K562 (cell line): ENCODE measurements around the gene RAPGEF5. TPM values are rescaled to one million over a fixed set of nuclear protein-coding genes. Genes with fewer than 3 reads are reported as not detected.

Experiments used
- ATF3 ChIP-seq, 2 experiments: fragments of 450-650 bp in 1 of 2; sonication (generic) in 1 of 2; formaldehyde crosslinking in 1 of 2; IDR thresholded peaks in 1 of 2; conservative IDR thresholded peaks in 1 of 2; 2 replicates each; pipeline versions ENCODE4 v1.6.1 to v1.8.1; 2016 to 2023; ENCODE audit warnings: mild to moderate bottlenecking in 2 of 2, moderate library complexity in 2 of 2, inconsistent platforms in 1 of 2, missing genetic modification reagents in 1 of 2
- CBX3 ChIP-seq, 2 experiments: IDR thresholded peaks; 1 replicate in 1 of 2; 2 replicates in 1 of 2; pipeline ENCODE4 v1.6.1; 2012; ENCODE audit warnings: inconsistent platforms in 2 of 2, low read length in 2 of 2, borderline replicate concordance in 1 of 2, control low read depth in 1 of 2
- HMGXB4 ChIP-seq: sonication (generic); formaldehyde crosslinking; IDR thresholded peaks from 2 replicates; pipeline ENCODE4 v1.8.1; 2023; ENCODE audit warnings: mild to moderate bottlenecking, missing genetic modification reagents
- JUND ChIP-seq, 2 experiments: IDR thresholded peaks; 2 replicates in 1 of 2; 3 replicates in 1 of 2; pipeline ENCODE4 v1.6.1; 2011; ENCODE audit warnings: borderline replicate concordance in 2 of 2, low read depth in 2 of 2, low read length in 2 of 2, improper control_type of control experiment in 1 of 2, missing biosample characterization in 1 of 2, missing genetic modification characterization in 1 of 2, missing genetic modification reagents in 1 of 2
- MXI1 ChIP-seq: IDR thresholded peaks from 2 replicates; pipeline ENCODE4 v1.6.1; 2011; ENCODE audit warnings: low read depth, mild to moderate bottlenecking, improper control_type of control experiment, low read length
- NR1H2 ChIP-seq: sonication (generic); formaldehyde crosslinking; IDR thresholded peaks from 2 replicates; pipeline ENCODE4 v1.4.0; 2020; ENCODE audit warnings: mild to moderate bottlenecking, missing genetic modification reagents
- NR2C2 ChIP-seq, 2 experiments: fragments of 200-800 bp in 1 of 2; sonication (Bioruptor generic) in 1 of 2; sonication (generic) in 1 of 2; formaldehyde crosslinking in 1 of 2; IDR thresholded peaks; 2 replicates each; pipeline versions ENCODE4 v1.6.1 to v1.8.0; 2016 to 2022; ENCODE audit warnings: mild to moderate bottlenecking in 1 of 2, missing compliant biosample characterization in 1 of 2, missing genetic modification characterization in 1 of 2, missing genetic modification reagents in 1 of 2
- TAF9B ChIP-seq: fragments of 450-650 bp; IDR thresholded peaks from 2 replicates; pipeline ENCODE4 v1.6.1; 2018; ENCODE audit warnings: mild to moderate bottlenecking; ENCODE audit not compliant: partially characterized antibody
- XRCC5 ChIP-seq: fragments of 200-400 bp; formaldehyde crosslinking; IDR thresholded peaks from 2 replicates; pipeline ENCODE4 v1.6.1; 2017; ENCODE audit warnings: low read depth, mild to moderate bottlenecking, low read length
- ZC3H11A ChIP-seq: IDR thresholded peaks from 2 replicates; pipeline ENCODE4 v1.6.1; 2012; ENCODE audit warnings: low read depth, low read length, improper control_type of control experiment
- ZNF398 ChIP-seq: fragments of 250-450 bp; sonication (Bioruptor Pico); IDR thresholded peaks from 2 replicates; pipeline ENCODE4 v1.8.0; 2021; ENCODE audit warnings: moderate library complexity, mild to moderate bottlenecking, inconsistent platforms
- ZNF449 ChIP-seq: fragments of 250-450 bp; sonication (Bioruptor Pico); IDR thresholded peaks from 2 replicates; pipeline ENCODE4 v1.8.0; 2022; ENCODE audit warnings: moderate library complexity, mild to moderate bottlenecking, inconsistent platforms
- ZNF75A ChIP-seq: fragments of 450-650 bp; formaldehyde crosslinking; IDR thresholded peaks from 2 replicates; pipeline ENCODE4 v1.4.0; 2020; ENCODE audit warnings: mild to moderate bottlenecking
- ZNF76 ChIP-seq: fragments of 250-450 bp; sonication (Bioruptor Pico); IDR thresholded peaks from 2 replicates; pipeline ENCODE4 v1.4.0; 2020; ENCODE audit warnings: mild to moderate bottlenecking, moderate library complexity, borderline replicate concordance
- ZNF766 ChIP-seq: fragments of 200-800 bp; sonication (Bioruptor generic); conservative IDR thresholded peaks from 2 replicates; pipeline ENCODE4 v1.6.1; 2016; ENCODE audit warnings: missing genetic modification characterization, missing compliant biosample characterization
- ZNF780A ChIP-seq: fragments of 250-450 bp; sonication (Bioruptor Pico); IDR thresholded peaks from 2 replicates; pipeline ENCODE4 v1.5.0; 2021; ENCODE audit warnings: mild to moderate bottlenecking
- polyA plus RNA-seq, 8 experiments: library from polyadenylated mRNA; depleted of rRNA in 4 of 8; stranded (reverse) in 5 of 8; unstranded in 3 of 8; fragments of >200 nt; fragmentation: Nextera tagmentation in 2 of 8; fragmentation: Illumina TruSeq in 1 of 8; extraction: Ambion mirVana in 2 of 8; extraction: Trizol in 1 of 8; gene quantifications; 2 replicates each; pipeline versions ENCODE4 v1.2.1 to v1.2.3, GENCODE V29; 2011 to 2014; ENCODE audit warnings: inconsistent platforms in 1 of 8, missing spikeins in 1 of 8
- total RNA-seq, 7 experiments: library from RNA; depleted of rRNA in 6 of 7; stranded (reverse); fragments of >200 nt in 6 of 7; fragmentation: Illumina TruSeq in 2 of 7; extraction: Trizol in 2 of 7; gene quantifications; 2 replicates each; pipeline versions ENCODE4 v1.2.1 to v1.2.3, GENCODE V29; 2011 to 2021; ENCODE audit warnings: low replicate concordance in 1 of 7
- TF ChIP-seq, protein P1 (sequence below): fragments of 450-650 bp; IDR thresholded peaks from one replicate; pipeline ENCODE4 v1.6.1; 2018; ENCODE audit warnings: mild to moderate bottlenecking, moderate library complexity; ENCODE audit not compliant: partially characterized antibody

Gene RAPGEF5
- total and polyA plus RNA-seq, 9 of the 15 experiments (the other 6 are each of a cell fraction or from before 2014, with no cell fraction given) = 0.39 to 2.0 (median 1.1) TPM

- TF ChIP-seq ZNF449 (CRISPR knock-in tag) = peak; percentile 88
- no peak; the same call in 1 of the 2 replicates for TF ChIP-seq ZNF75A (CRISPR knock-in tag)
- no peak for TF ChIP-seq XRCC5
- TF ChIP-seq ZNF780A = no peak
- TF ChIP-seq CBX3 (IDR thresholded peaks at IDR 0.05; ENCODE audit: borderline replicate concordance in 1 of 2, low read length in 2 of 2) = no peak
- TF ChIP-seq, protein P1, sequence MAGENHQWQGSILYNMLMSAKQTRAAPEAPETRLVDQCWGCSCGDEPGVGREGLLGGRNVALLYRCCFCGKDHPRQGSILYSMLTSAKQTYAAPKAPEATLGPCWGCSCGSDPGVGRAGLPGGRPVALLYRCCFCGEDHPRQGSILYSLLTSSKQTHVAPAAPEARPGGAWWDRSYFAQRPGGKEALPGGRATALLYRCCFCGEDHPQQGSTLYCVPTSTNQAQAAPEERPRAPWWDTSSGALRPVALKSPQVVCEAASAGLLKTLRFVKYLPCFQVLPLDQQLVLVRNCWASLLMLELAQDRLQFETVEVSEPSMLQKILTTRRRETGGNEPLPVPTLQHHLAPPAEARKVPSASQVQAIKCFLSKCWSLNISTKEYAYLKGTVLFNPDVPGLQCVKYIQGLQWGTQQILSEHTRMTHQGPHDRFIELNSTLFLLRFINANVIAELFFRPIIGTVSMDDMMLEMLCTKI = no peak
- TF ChIP-seq ATF3 (IDR thresholded peaks at IDR 0.05) = no peak
- no peak for TF ChIP-seq ATF3 (CRISPR knock-in tag; conservative IDR thresholded peaks at IDR 0.05)
- no peak for TF ChIP-seq TAF9B
- TF ChIP-seq ZNF398 (CRISPR knock-in tag) = no peak
- TF ChIP-seq ZC3H11A = no peak
- no peak for TF ChIP-seq MXI1
- TF ChIP-seq ZNF766 (CRISPR knock-in tag) = peak; percentile 89
- no peak for TF ChIP-seq JUND (IDR thresholded peaks at IDR 0.05; ENCODE audit: borderline replicate concordance, low read depth, low read length)
- TF ChIP-seq JUND (tag; IDR thresholded peaks at IDR 0.05; ENCODE audit: borderline replicate concordance, low read depth, low read length) = 0 out of 3 replicates have a peak, but pooled peaks have one; percentile 33
- TF ChIP-seq NR1H2 = no peak
- TF ChIP-seq ZNF76 = peak; percentile 88; the same call in 1 of the 2 replicates
- no peak for TF ChIP-seq NR2C2 (CRISPR knock-in tag; IDR thresholded peaks at IDR 0.05)
- peak; percentile 55; the same call in 1 of the 2 replicates for TF ChIP-seq NR2C2 (tag; IDR thresholded peaks at IDR 0.05)
- TF ChIP-seq HMGXB4 (CRISPR knock-in tag) = no peak
These were observed 177.5 kb downstream of the RAPGEF5 start (continued) for GRCh38 chr7:22179442-22179879.
